ENCODE measurements around the gene ZCCHC24.

GRCh38 chr10:79335094-79335469 lies 110.3 kb downstream of the ZCCHC24 start:
- no peak for TF ChIP-seq YY1 (IDR thresholded peaks at IDR 0.05; ENCODE audit: insufficient read depth, insufficient read length)
- TF ChIP-seq SUZ12 (IDR thresholded peaks at IDR 0.05; ENCODE audit: extremely low read depth, insufficient read depth, insufficient read length): no peak
- TF ChIP-seq ZNF274 (IDR thresholded peaks at IDR 0.05; ENCODE audit: low read depth, low read length): no peak

Data from NT2/D1 (cell line).